Measurements from ENCODE around the gene ST6GALNAC5.
"Not testable (repeated sequence)": the region's sequence is repeated elsewhere in the genome, so short reads cannot be mapped to it uniquely, and the experiment has no call there.

The ST6GALNAC5 gene

GRCh38 chr1:76981267-76981666 is 114.0 kb downstream of the ST6GALNAC5 start:
- DNase-seq (ENCODE audit: low read depth); H3K4me3 ChIP-seq (ENCODE audit: low read depth, low read length): not testable (repeated sequence)

DNA sequence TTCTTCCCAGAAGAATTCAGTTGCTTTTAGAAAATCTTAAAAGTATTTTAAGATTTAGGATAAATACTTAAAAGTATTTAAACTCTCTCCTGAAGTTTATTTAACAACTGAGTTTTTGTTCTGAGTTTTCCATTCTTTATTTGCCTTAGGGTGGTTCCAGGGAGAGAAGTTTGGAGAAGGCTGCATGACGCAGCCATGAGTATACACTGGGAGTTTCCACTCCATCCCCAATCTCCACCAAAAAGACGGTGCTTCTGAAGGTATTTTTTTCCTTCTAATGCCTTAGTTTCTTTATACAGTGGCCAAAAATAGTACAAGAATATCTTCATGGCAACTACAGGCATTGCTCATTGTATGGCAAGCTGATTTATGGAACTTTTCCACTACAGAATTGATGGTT is 122.7 kb downstream of the ST6GALNAC5 start:
- DNase-seq (ENCODE audit: low read depth): no peak
- no peak overlapping the region for H3K4me3 ChIP-seq (ENCODE audit: low read depth, low read length)

DNA sequence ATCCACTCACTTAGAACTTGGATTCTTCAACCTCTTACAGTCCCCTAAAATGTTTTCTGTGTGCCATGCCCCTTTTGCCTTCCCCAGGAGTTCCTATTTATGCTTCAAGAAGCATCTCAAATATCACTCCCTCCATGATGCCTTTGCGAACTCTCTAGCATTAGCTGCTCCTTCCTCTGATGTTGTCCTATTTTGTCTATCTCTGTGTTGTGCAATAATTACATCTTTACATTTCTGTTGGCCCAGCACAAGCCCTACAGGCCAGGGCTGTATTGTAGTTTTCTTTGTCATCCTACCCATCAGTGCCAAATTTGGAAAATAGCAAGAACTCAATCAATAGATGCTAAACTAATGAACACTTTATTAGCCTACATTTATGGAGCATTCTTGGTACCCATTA is 125.8 kb downstream of the ST6GALNAC5 start:
- DNase-seq (ENCODE audit: low read depth): no peak
- no peak overlapping the region for H3K4me3 ChIP-seq (ENCODE audit: low read depth, low read length)

GRCh38 chr1:76998582-76999223 is 131.4 kb downstream of the ST6GALNAC5 start:
- H3K4me3 ChIP-seq (ENCODE audit: low read depth, low read length): no peak overlapping the region
- DNase-seq (ENCODE audit: low read depth): peak; percentile 79

GRCh38 chr1:77007675-77008074 is 140.4 kb downstream of the ST6GALNAC5 start:
- DNase-seq (ENCODE audit: low read depth): no peak

DNA sequence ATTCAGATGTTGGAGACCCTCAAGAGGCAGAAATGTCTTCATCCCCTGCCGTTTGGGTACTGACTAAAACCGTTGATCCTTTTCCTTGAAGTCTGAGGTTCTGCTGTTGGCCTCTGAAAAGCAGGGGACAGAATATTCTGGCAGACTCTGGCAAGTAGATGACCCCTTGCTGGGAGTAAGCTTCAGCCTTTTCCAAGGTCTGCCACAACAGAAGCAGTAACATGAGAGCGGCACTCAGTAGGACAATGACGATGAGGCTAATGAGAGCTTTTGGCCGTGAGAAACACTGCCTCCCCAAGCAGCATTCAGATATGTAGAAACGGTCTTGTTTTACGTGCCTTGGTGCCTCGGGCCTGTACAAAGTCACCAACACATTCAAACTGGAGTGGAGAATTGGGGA is 143.7 kb downstream of the ST6GALNAC5 start:
- no peak for DNase-seq (ENCODE audit: low read depth)
- no peak overlapping the region for H3K4me3 ChIP-seq (ENCODE audit: low read depth, low read length)

More at GRCh38 chr1:77007675-77008074, 140.4 kb downstream of the ST6GALNAC5 start:
- no peak overlapping the region for H3K4me3 ChIP-seq (ENCODE audit: low read depth, low read length)

- DNase-seq (ENCODE audit: low read depth): no peak
- no peak overlapping the region for H3K4me3 ChIP-seq (ENCODE audit: low read depth, low read length)
These were observed 144.8 kb downstream of the ST6GALNAC5 start for GRCh38 chr1:77012066-77012465.

DNA sequence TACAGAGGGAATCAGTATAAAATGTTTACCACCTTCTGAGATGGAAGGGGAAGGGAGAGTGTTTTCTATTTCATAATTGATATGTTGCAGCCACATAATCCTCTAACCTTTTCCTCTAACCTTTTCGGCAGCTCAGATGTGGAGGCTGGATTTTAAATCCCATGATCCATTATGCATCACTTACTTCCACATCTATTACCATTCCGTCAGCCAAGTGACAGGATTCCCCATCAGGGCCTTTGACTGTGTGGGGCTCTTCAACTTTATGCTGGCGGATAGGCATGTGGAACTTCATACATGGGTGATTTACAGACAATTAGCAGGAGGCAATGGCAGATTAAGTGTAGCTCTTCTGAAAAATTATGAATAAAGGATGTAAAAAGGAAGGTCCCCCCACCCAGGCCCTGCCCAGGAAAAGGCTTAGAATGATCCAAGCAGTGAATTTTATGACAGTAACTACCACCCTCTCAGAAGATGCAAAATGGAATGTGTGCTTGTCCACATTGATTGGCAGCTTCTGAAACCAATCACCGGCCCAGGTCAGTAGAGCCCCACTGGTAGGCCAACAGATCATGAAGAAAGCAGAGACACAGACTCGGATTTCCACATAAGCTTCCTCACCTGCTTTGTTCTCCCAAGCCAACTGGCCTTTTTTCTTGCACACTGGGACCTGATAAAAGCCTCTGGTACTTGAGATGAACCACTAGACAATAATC is 147.0 kb downstream of the ST6GALNAC5 start:
- no peak for DNase-seq (ENCODE audit: low read depth)
- H3K4me3 ChIP-seq (ENCODE audit: low read depth, low read length): no peak overlapping the region

DNA sequence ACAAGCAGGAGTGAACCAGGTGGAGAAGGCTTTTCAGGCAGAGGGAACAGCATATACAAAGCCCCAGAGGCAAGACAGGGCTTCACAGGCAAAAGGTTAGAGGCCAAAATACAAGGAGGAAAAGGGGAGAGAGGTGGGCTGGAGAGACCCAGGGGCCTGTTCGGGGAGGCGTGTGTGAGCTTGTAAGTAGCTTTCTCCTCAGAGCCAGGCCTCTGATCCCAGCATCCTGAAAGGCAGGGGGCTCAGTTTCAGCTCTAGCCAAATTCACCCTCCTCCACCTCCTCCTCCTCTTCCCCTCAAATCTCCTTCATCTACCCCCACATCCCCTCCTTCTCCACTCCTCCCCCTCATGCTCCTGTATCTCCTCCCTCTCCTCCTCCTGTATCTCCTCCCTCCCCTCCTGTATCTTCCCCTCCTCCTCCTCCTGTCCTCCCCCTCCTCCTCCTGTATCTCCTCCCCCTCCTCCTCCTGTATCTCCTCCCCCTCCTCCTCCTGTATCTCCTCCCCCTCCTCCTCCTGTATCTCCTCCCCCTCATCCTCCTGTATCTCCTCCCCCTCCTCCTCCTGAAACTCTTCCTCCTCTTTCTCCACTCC is 148.6 kb downstream of the ST6GALNAC5 start:
- H3K4me3 ChIP-seq (ENCODE audit: low read depth, low read length): no peak overlapping the region
- no peak for DNase-seq (ENCODE audit: low read depth)

GRCh38 chr1:77016386-77016985 is 149.2 kb downstream of the ST6GALNAC5 start:
- no peak for DNase-seq (ENCODE audit: low read depth)
- no peak overlapping the region for H3K4me3 ChIP-seq (ENCODE audit: low read depth, low read length)

DNA sequence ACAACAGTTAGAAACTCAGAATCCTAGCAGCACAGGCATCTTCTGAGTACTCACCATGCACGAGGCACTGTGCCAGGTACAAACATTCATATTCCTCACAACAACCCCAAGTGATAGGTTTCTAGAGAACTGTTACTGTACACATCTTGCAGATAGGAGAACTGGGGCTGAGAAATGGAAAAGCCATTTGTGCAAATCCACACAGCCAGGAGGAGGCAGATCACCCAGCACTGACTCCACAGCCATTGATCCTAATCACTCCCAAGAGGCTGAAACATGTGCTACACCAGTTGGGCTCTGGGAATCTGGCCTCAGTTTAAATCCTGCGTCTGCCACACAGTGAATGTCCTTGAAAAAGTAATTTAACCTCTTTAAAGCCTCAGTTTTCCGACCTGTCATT is 151.0 kb downstream of the ST6GALNAC5 start:
- H3K4me3 ChIP-seq (ENCODE audit: low read depth, low read length): no peak overlapping the region
- DNase-seq (ENCODE audit: low read depth): no peak

- DNase-seq (ENCODE audit: low read depth): no peak
- no peak overlapping the region for H3K4me3 ChIP-seq (ENCODE audit: low read depth, low read length)
These were observed 151.5 kb downstream of the ST6GALNAC5 start for GRCh38 chr1:77018761-77019160.

GRCh38 chr1:77021732-77022131 is 154.5 kb downstream of the ST6GALNAC5 start:
- no peak for DNase-seq (ENCODE audit: low read depth)
- H3K4me3 ChIP-seq (ENCODE audit: low read depth, low read length): no peak overlapping the region

DNA sequence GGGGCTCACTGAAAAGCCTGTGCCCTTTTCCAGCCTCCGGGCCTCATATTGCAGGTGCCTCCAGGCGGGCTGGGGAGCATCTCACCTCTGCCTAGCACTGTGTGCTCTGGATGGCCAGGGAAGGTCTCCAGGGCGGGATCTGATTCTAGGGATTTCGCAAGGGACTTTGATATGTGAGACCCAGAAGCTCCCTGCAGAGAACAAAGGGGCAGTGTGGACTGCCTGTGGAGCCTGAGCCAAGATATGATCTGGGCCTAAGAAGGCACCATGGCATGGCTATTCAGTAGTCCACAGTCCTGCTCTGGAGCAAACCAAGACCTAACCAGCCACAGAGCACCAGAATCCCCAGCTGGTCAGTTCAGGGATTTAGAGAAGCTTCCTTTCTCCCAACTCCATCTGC is 157.2 kb downstream of the ST6GALNAC5 start:
- H3K4me3 ChIP-seq (ENCODE audit: low read depth, low read length): no peak overlapping the region
- no peak for DNase-seq (ENCODE audit: low read depth)

DNA sequence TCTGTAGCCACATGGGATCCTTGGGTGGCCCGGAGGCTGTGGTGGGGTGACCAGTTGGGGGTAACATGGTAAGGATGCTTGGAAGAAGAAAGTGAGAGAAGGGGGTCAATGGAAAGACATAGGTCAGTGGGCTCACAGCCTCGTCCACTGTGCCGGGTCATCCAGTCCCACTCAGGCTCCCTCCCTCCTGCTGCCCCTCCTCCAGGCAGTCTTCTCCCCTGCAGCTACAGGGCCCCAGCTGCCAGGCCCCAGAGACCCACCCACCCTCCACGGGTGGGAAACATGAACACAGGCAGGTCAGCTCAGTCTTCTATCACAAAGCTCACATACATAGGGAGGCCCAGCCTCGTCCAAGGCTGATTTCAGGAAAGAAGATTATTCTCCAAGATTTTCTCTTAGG is 158.3 kb downstream of the ST6GALNAC5 start:
- DNase-seq (ENCODE audit: low read depth): no peak
- no peak overlapping the region for H3K4me3 ChIP-seq (ENCODE audit: low read depth, low read length)

DNA sequence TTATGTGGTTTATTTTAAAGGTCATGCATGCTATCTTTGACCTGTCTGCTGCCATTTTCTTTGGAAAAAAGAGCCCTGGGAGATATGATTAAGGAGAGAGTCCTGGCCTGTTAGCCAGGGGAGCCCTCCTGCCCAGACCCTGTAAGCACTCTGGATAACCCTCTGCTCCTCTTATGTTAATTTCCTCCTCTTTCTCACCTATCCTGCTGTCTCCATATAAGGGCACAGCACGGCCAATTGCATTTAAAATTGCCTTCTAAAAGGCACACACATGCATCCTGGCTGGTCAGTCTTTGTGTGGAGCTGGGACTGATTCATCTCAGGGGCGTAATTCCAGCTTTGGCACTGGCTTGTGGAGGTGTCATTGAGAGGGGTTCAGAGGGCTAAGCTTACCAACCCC is 158.9 kb downstream of the ST6GALNAC5 start:
- no peak for DNase-seq (ENCODE audit: low read depth)
- no peak overlapping the region for H3K4me3 ChIP-seq (ENCODE audit: low read depth, low read length)

DNA sequence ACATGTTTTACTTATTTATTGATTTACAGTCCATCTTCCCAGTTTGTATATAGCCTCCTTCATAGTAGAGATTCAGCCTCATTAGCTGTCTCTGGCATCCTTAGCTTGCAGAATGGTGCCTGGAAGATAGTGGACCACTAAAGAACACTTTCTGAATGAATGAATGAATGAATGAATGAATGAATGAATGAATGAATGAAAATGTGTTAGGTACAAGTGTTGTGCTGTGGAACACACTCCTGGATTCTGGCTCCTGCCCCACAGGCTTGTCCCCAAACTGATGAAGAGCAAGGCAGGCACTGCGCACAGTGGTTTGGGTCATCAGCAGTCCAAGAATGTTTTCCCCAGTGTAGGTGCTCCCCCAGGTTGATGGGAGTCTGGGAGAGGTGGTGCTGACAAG is 159.4 kb downstream of the ST6GALNAC5 start:
- no peak for DNase-seq (ENCODE audit: low read depth)
- H3K4me3 ChIP-seq (ENCODE audit: low read depth, low read length): no peak overlapping the region

DNA sequence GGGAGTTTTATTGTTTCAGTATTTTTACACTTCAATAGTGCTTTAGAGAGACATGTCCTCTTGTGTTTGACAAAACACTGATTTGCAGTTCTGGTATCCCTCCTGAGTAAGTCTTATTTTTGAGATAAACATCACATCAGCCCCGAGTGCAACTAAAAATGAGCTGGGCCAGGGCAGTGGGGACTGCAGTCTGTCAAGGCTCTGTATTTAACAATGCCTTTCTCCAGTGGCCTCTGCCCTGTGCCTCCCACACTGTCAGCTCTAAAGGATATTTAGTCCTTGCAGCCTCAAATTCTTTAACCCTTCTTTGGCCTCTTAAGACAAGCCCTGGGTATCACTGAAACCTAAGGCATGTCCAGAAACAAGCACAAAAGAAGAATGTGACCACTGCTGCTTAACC is 160.6 kb downstream of the ST6GALNAC5 start:
- DNase-seq (ENCODE audit: low read depth): no peak
- H3K4me3 ChIP-seq (ENCODE audit: low read depth, low read length): no peak overlapping the region

GRCh38 chr1:77030401-77031105 is 163.3 kb downstream of the ST6GALNAC5 start:
- H3K4me3 ChIP-seq (ENCODE audit: low read depth, low read length): no peak overlapping the region
- no peak for DNase-seq (ENCODE audit: low read depth)

DNA sequence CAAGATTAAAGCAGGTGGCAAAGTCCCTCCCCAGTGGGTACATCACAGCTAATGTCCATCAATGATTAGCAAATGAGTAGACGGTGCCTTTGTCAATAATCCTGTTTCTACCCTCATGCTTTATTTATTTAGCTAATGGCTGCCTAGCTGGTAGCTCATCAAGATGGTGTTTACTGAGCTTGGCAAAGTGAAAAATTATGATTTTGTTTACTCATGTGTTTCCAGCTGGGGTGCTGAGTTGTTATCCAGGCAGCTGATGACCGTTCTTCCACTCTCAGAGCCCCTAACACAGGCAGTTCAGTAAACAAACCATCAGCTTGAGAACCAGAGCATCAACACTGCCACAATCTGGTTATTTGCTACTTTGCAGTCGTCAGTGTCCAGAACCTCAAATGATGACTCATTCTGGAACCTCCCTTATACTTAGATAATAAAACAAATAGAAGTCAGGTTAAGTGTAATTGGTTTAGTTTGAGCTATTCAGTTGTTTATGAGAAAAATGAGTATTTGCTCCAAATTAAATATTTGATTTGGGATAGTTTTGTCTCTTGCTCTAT is 163.9 kb downstream of the ST6GALNAC5 start:
- H3K4me3 ChIP-seq (ENCODE audit: low read depth, low read length): no peak overlapping the region
- DNase-seq (ENCODE audit: low read depth): peak; percentile 36
